ENCODE results near the gene C10orf90.
"Not testable (repeated sequence)": the region's sequence is repeated elsewhere in the genome, so short reads cannot be mapped to it uniquely, and the experiment has no call there.

The C10orf90 gene

GRCh38 chr10:126384269-126384873 lies 286.1 kb downstream of the C10orf90 start:
- DNase-seq, result no peak

- no peak for DNase-seq
Measured at GRCh38 chr10:126380352-126381076, 290.0 kb downstream of the C10orf90 start.

GRCh38 chr10:126379166-126379565 lies 291.3 kb downstream of the C10orf90 start:
- not testable (repeated sequence) for DNase-seq

GRCh38 chr10:126376956-126377355 lies 293.5 kb downstream of the C10orf90 start:
- DNase-seq, result no peak

GRCh38 chr10:126375926-126376554 lies 294.5 kb downstream of the C10orf90 start:
- DNase-seq, result no peak

GRCh38 chr10:126375299-126375698 lies 295.2 kb downstream of the C10orf90 start:
- DNase-seq, result no peak

Measured in stimulated activated CD4-positive, alpha-beta T cell treated with anti-CD3 and anti-CD28 coated beads, Interleukin-2, amount 100 ng/mL, for 48 hours (primary cell).